K562 (cell line): ENCODE measurements around the gene RALY.

Experiments used
- ATF4 ChIP-seq: fragments of 450-650 bp; formaldehyde crosslinking; IDR thresholded peaks from 2 replicates; pipeline ENCODE4 v1.4.0; 2022; ENCODE audit warnings: mild to moderate bottlenecking, moderate library complexity
- ATF7 ChIP-seq: fragments of 450-650 bp; IDR thresholded peaks from 2 replicates; pipeline ENCODE4 v1.7.1; 2014; ENCODE audit warnings: mild to moderate bottlenecking, moderate library complexity
- CBX5 ChIP-seq: IDR thresholded peaks from 2 replicates; pipeline ENCODE4 v1.6.1; 2014; ENCODE audit warnings: low read depth, borderline replicate concordance
- CTCF ChIP-seq, 3 experiments: IDR thresholded peaks in 2 of 3; conservative IDR thresholded peaks in 1 of 3; 2 replicates each; pipeline ENCODE4 v1.5.1; 2011 to 2012; ENCODE audit warnings: low read length in 3 of 3, mild to moderate bottlenecking in 3 of 3, control low read depth in 2 of 3, improper control_type of control experiment in 1 of 3, inconsistent platforms in 1 of 3, low read depth in 1 of 3, mixed read lengths in 1 of 3, moderate library complexity in 1 of 3; ENCODE audit not compliant: insufficient read depth in 2 of 3
- GABPA ChIP-seq: fragments of 200-800 bp; sonication (Bioruptor generic); conservative IDR thresholded peaks from 2 replicates; pipeline ENCODE4 v1.6.1; 2016; ENCODE audit warnings: low read depth, missing genetic modification characterization, missing compliant biosample characterization
- GABPB1 ChIP-seq: sonication (generic); formaldehyde crosslinking; IDR thresholded peaks from 2 replicates; pipeline ENCODE4 v1.8.0; 2022; ENCODE audit warnings: mild to moderate bottlenecking, missing genetic modification reagents
- HNRNPK ChIP-seq: fragments of 200-400 bp; formaldehyde crosslinking; IDR thresholded peaks from one replicate; pipeline ENCODE4 v1.6.1; 2018; ENCODE audit warnings: mild to moderate bottlenecking, low read depth, low read length; ENCODE audit not compliant: poor library complexity, severe bottlenecking
- JUN ChIP-seq, 2 experiments: sonication (generic) in 1 of 2; formaldehyde crosslinking in 1 of 2; IDR thresholded peaks; 2 replicates each; pipeline versions ENCODE4 v1.6.1 to v1.8.0; 2012 to 2022; ENCODE audit warnings: borderline replicate concordance in 2 of 2, mild to moderate bottlenecking in 2 of 2, improper control_type of control experiment in 1 of 2, low read depth in 1 of 2, low read length in 1 of 2, missing genetic modification reagents in 1 of 2
- KDM1A ChIP-seq, 2 experiments: fragments of 450-650 bp; IDR thresholded peaks; 2 replicates each; pipeline ENCODE4 v1.6.1; 2016; ENCODE audit warnings: mild to moderate bottlenecking in 2 of 2
- KLF6 ChIP-seq: fragments of 250-450 bp; sonication (Bioruptor Pico); IDR thresholded peaks from 2 replicates; pipeline ENCODE4 v1.4.0; 2020; ENCODE audit warnings: mild to moderate bottlenecking, moderate library complexity, borderline replicate concordance
- NR2C2 ChIP-seq, 2 experiments: fragments of 200-800 bp in 1 of 2; sonication (Bioruptor generic) in 1 of 2; sonication (generic) in 1 of 2; formaldehyde crosslinking in 1 of 2; IDR thresholded peaks; 2 replicates each; pipeline versions ENCODE4 v1.6.1 to v1.8.0; 2016 to 2022; ENCODE audit warnings: mild to moderate bottlenecking in 1 of 2, missing compliant biosample characterization in 1 of 2, missing genetic modification characterization in 1 of 2, missing genetic modification reagents in 1 of 2
- SAFB2 ChIP-seq: fragments of 200-400 bp; formaldehyde crosslinking; IDR thresholded peaks from 2 replicates; pipeline ENCODE4 v1.6.1; 2018; ENCODE audit warnings: borderline replicate concordance, low read length, low read depth, moderate library complexity; ENCODE audit not compliant: severe bottlenecking
- TCF7 ChIP-seq: sonication (generic); IDR thresholded peaks from 2 replicates; pipeline ENCODE4 v1.6.1; 2016; ENCODE audit warnings: antibody characterized with exemption, borderline replicate concordance
- ZNF212 ChIP-seq: fragments of 450-650 bp; formaldehyde crosslinking; IDR thresholded peaks from 2 replicates; pipeline ENCODE4 v1.4.0; 2020; ENCODE audit warnings: mild to moderate bottlenecking

DNA sequence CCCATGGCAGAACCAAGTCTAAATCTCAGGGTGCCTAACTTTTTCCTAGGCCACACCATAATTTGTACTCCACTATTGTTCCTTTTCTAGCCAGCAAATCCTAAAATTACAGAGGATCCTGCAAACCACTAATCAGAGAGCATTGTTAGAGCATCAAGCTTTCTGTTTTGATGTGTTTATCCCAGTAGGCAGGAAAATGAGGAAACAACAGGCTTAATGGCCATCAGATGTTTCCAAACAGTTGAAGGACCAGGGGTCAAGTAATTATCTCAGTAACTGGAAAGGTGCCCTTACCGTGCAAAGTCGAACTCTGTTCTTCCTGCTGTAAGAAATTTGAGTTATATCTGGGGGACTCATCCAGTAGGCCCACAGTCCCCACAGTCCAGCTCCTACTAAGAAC lies 58.7 kb downstream of the RALY start:
- TF ChIP-seq CBX5, result no peak
- no peak for TF ChIP-seq CTCF (IDR thresholded peaks at IDR 0.05 in 2 of 3, conservative IDR thresholded peaks at IDR 0.05 in 1 of 3; ENCODE audit: insufficient read depth in 2 of 3, low read depth in 1 of 3, low read length in 3 of 3)
- TF ChIP-seq KLF6, result no peak
- TF ChIP-seq GABPA, result no peak
- TF ChIP-seq HNRNPK, result no peak
- TF ChIP-seq KDM1A (IDR thresholded peaks at IDR 0.05), result no peak
- TF ChIP-seq NR2C2 (CRISPR knock-in tag; IDR thresholded peaks at IDR 0.05), result no peak
- no peak for TF ChIP-seq NR2C2 (tag; IDR thresholded peaks at IDR 0.05)
- TF ChIP-seq JUN (IDR thresholded peaks at IDR 0.05; ENCODE audit: borderline replicate concordance, low read depth, low read length), result no peak
- no peak for TF ChIP-seq JUN (CRISPR knock-in tag; IDR thresholded peaks at IDR 0.05; ENCODE audit: borderline replicate concordance)
- no peak for TF ChIP-seq SAFB2
- no peak for TF ChIP-seq ATF4
- no peak for TF ChIP-seq ATF7
- TF ChIP-seq GABPB1, result no peak
- no peak for TF ChIP-seq ZNF212 (CRISPR knock-in tag)
- no peak for TF ChIP-seq TCF7
